ENCODE data around the gene RNF212. TPM values are rescaled to one million over a fixed set of nuclear protein-coding genes. Genes with fewer than 3 reads are reported as not detected.
"Not testable (repeated sequence)": the region's sequence is repeated elsewhere in the genome, so short reads cannot be mapped to it uniquely, and the experiment has no call there.

Gene RNF212
- total RNA-seq, 2 experiments from 2014 or later = 2.4 to 5.6 TPM

- ATAC-seq (no peak), DNase-seq (no peak)
- ChIA-PET CTCF (interaction anchor here (0.8 to 2.0 kb wide), 7 partner anchors 8 to 218 kb away, joined by 3 to 6 read pairs (median 4); no protein-coding TSS in a partner anchor), POLR2A (interaction anchor here (0.7 kb wide), 1 partner anchor 13 kb away, joined by 3 read pairs; no protein-coding TSS in a partner anchor)
- intact Hi-C loops (cut with DNase I, micrococcal nuclease) = no loop called here
- H3K27ac Mint-ChIP-seq = peak overlapping the region; percentile 7
- H3K27me3 Mint-ChIP-seq = peaks cover 2% of the 10 kb centered on the region
- H3K9me3 Mint-ChIP-seq (ENCODE audit: low read depth) = no peaks in the 10 kb centered on the region
- no peaks in the 10 kb centered on the region for H3K36me3 Mint-ChIP-seq (ENCODE audit: low read depth)
- H3K4me3 Mint-ChIP-seq = peak overlapping the region; percentile 62
- H3K4me1 Mint-ChIP-seq = peaks cover 18% of the 10 kb centered on the region
Measured at GRCh38 chr4:1137850-1138249, 24.5 kb upstream of the RNF212 start.

- Mint-ChIP-seq H3K27ac (peak overlapping the region; percentile 58), H3K36me3 (ENCODE audit: low read depth) (no peaks in the 10 kb centered on the region), H3K27me3 (peaks cover 2% of the 10 kb centered on the region), H3K4me3 (peak overlapping the region; percentile 62), H3K9me3 (ENCODE audit: low read depth) (no peaks in the 10 kb centered on the region), H3K4me1 (peaks cover 18% of the 10 kb centered on the region)
- ChIA-PET CTCF (interaction anchor here (0.7 to 2.0 kb wide), 11 partner anchors 8 to 219 kb away, joined by 3 to 7 read pairs (median 4); no protein-coding TSS in a partner anchor), POLR2A (interaction anchor here (0.7 kb wide), 1 partner anchor 13 kb away, joined by 3 read pairs; no protein-coding TSS in a partner anchor)
- intact Hi-C loops (cut with DNase I, micrococcal nuclease) = no loop called here
- peak; percentile 55 for ATAC-seq
- no peak for DNase-seq
Measured at GRCh38 chr4:1137063-1137776, 23.9 kb upstream of the RNF212 start.

GRCh38 chr4:1136048-1136447, 22.7 kb upstream of the RNF212 start:
- H3K4me3 Mint-ChIP-seq = no peak overlapping the region
- POLR2A ChIA-PET = no interaction called here
- no peaks in the 10 kb centered on the region for H3K36me3 Mint-ChIP-seq (ENCODE audit: low read depth)
- H3K9me3 Mint-ChIP-seq (ENCODE audit: low read depth) = no peaks in the 10 kb centered on the region
- H3K27me3 Mint-ChIP-seq = no peaks in the 10 kb centered on the region
- H3K27ac Mint-ChIP-seq = peak overlapping the region; percentile 23
- intact Hi-C loops (cut with DNase I, micrococcal nuclease) = no loop called here
- CTCF ChIA-PET = interaction anchor here (0.6 to 2.0 kb wide), 8 partner anchors 15 to 219 kb away, joined by 3 to 7 read pairs (median 4); partner anchors contain the start of gene MAEA
- H3K4me1 Mint-ChIP-seq = peaks cover 18% of the 10 kb centered on the region
- ATAC-seq (no peak), DNase-seq (no peak)

- H3K27me3 Mint-ChIP-seq = peaks cover 2% of the 10 kb centered on the region
- no peak overlapping the region for H3K4me3 Mint-ChIP-seq
- peaks cover 18% of the 10 kb centered on the region for H3K4me1 Mint-ChIP-seq
- ATAC-seq (no peak), DNase-seq (no peak)
- intact Hi-C loops (cut with DNase I, micrococcal nuclease) = loop anchor here in 1 of 2 experiments (5.0 kb wide), 1 partner anchor 154 kb away; the partner anchor contains the start of gene MAEA
- H3K36me3 Mint-ChIP-seq (ENCODE audit: low read depth) = no peaks in the 10 kb centered on the region
- H3K27ac Mint-ChIP-seq = no peak overlapping the region
- CTCF ChIA-PET = interaction anchor here (1.1 kb wide), 1 partner anchor 17 kb away, joined by 3 read pairs; no protein-coding TSS in a partner anchor
- POLR2A ChIA-PET = no interaction called here
- H3K9me3 Mint-ChIP-seq (ENCODE audit: low read depth) = no peaks in the 10 kb centered on the region
Measured at GRCh38 chr4:1133033-1133432, 19.7 kb upstream of the RNF212 start.

- no peak overlapping the region for H3K4me3 Mint-ChIP-seq
- peaks cover 2% of the 10 kb centered on the region for H3K27me3 Mint-ChIP-seq
- CTCF ChIA-PET = interaction anchor here (0.6 to 2.4 kb wide), 36 partner anchors 7 to 629 kb away, joined by 3 to 9 read pairs (median 4); partner anchors contain the start of genes MAEA and UVSSA
- ATAC-seq (peak; percentile 99), DNase-seq (peak; percentile 83)
- no peaks in the 10 kb centered on the region for H3K4me1 Mint-ChIP-seq
- H3K36me3 Mint-ChIP-seq (ENCODE audit: low read depth) = no peaks in the 10 kb centered on the region
- intact Hi-C loops (cut with DNase I, micrococcal nuclease) = loop anchor here (1.0 to 5.0 kb wide), 8 partner anchors 137 to 498 kb away; partner anchors contain the start of gene MAEA (in 1 of the 2)
- H3K9me3 Mint-ChIP-seq (ENCODE audit: low read depth) = no peaks in the 10 kb centered on the region
- POLR2A ChIA-PET = no interaction called here
- no peak overlapping the region for H3K27ac Mint-ChIP-seq
Measured at GRCh38 chr4:1130316-1131186, 17.2 kb upstream of the RNF212 start.

- Mint-ChIP-seq H3K4me1 (no peaks in the 10 kb centered on the region), H3K4me3 (no peak overlapping the region), H3K36me3 (ENCODE audit: low read depth) (no peaks in the 10 kb centered on the region), H3K27ac (no peak overlapping the region), H3K27me3 (peaks cover 2% of the 10 kb centered on the region), H3K9me3 (ENCODE audit: low read depth) (no peaks in the 10 kb centered on the region)
- CTCF ChIA-PET = no interaction called here
- POLR2A ChIA-PET = interaction anchor here (0.6 kb wide), 1 partner anchor 28 kb away, joined by 6 read pairs; no protein-coding TSS in a partner anchor
- ATAC-seq (no peak), DNase-seq (no peak)
- intact Hi-C loops (cut with DNase I, micrococcal nuclease) = no loop called here
Measured at GRCh38 chr4:1126506-1126905, 13.1 kb upstream of the RNF212 start.

GRCh38 chr4:1125466-1125865, 12.1 kb upstream of the RNF212 start:
- intact Hi-C loops (cut with DNase I, micrococcal nuclease); DNase-seq: not testable (repeated sequence)

GRCh38 chr4:1124818-1125217, 11.5 kb upstream of the RNF212 start:
- intact Hi-C loops (cut with DNase I, micrococcal nuclease) = no loop called here
- H3K9me3 Mint-ChIP-seq (ENCODE audit: low read depth) = no peaks in the 10 kb centered on the region
- no peak overlapping the region for H3K27ac Mint-ChIP-seq
- H3K27me3 Mint-ChIP-seq = peaks cover 2% of the 10 kb centered on the region
- no peak for ATAC-seq
- POLR2A ChIA-PET = no interaction called here
- no peak overlapping the region for H3K4me3 Mint-ChIP-seq
- no peaks in the 10 kb centered on the region for H3K4me1 Mint-ChIP-seq
- no peaks in the 10 kb centered on the region for H3K36me3 Mint-ChIP-seq (ENCODE audit: low read depth)
- DNase-seq = no peak
- CTCF ChIA-PET = no interaction called here

More at GRCh38 chr4:1125466-1125865, 12.1 kb upstream of the RNF212 start:
- H3K36me3 Mint-ChIP-seq (ENCODE audit: low read depth); H3K9me3 Mint-ChIP-seq (ENCODE audit: low read depth); H3K27ac Mint-ChIP-seq; H3K4me1 Mint-ChIP-seq; H3K4me3 Mint-ChIP-seq; POLR2A ChIA-PET; ATAC-seq; H3K27me3 Mint-ChIP-seq; CTCF ChIA-PET: not testable (repeated sequence)

GRCh38 chr4:1122505-1122904, 9.1 kb upstream of the RNF212 start:
- H3K4me3 Mint-ChIP-seq = no peak overlapping the region
- H3K27me3 Mint-ChIP-seq = no peaks in the 10 kb centered on the region
- ChIA-PET POLR2A (no interaction called here), CTCF (interaction anchor here (0.7 kb wide), 1 partner anchor 1036 kb away, joined by 3 read pairs; no protein-coding TSS in a partner anchor)
- H3K4me1 Mint-ChIP-seq = no peaks in the 10 kb centered on the region
- no peaks in the 10 kb centered on the region for H3K36me3 Mint-ChIP-seq (ENCODE audit: low read depth)
- H3K9me3 Mint-ChIP-seq (ENCODE audit: low read depth) = no peaks in the 10 kb centered on the region
- no peak for DNase-seq
- H3K27ac Mint-ChIP-seq = no peak overlapping the region
- no peak for ATAC-seq
- intact Hi-C loops (cut with DNase I, micrococcal nuclease) = no loop called here

GRCh38 chr4:1116838-1117237, 3.5 kb upstream of the RNF212 start:
- no peak for DNase-seq
- H3K4me1 Mint-ChIP-seq = no peaks in the 10 kb centered on the region
- ChIA-PET CTCF (interaction anchor here (1.3 to 1.5 kb wide), 2 partner anchors 14 to 20 kb away, joined by 3 to 5 read pairs; no protein-coding TSS in a partner anchor), POLR2A (no interaction called here)
- H3K36me3 Mint-ChIP-seq (ENCODE audit: low read depth) = no peaks in the 10 kb centered on the region
- ATAC-seq = no peak
- H3K4me3 Mint-ChIP-seq = no peak overlapping the region
- intact Hi-C loops (cut with DNase I, micrococcal nuclease) = no loop called here
- peaks cover 6% of the 10 kb centered on the region for H3K27me3 Mint-ChIP-seq
- H3K27ac Mint-ChIP-seq = no peak overlapping the region
- no peaks in the 10 kb centered on the region for H3K9me3 Mint-ChIP-seq (ENCODE audit: low read depth)

GRCh38 chr4:1115528-1116293, 2.3 kb upstream of the RNF212 start:
- H3K27ac Mint-ChIP-seq = no peak overlapping the region
- intact Hi-C loops (cut with DNase I, micrococcal nuclease) = no loop called here
- CTCF ChIA-PET = interaction anchor here (0.7 to 1.5 kb wide), 4 partner anchors 11 to 362 kb away, joined by 3 to 5 read pairs (median 3); no protein-coding TSS in a partner anchor
- peaks cover 14% of the 10 kb centered on the region for H3K27me3 Mint-ChIP-seq
- DNase-seq (no peak), ATAC-seq (no peak)
- no peak overlapping the region for H3K4me3 Mint-ChIP-seq
- POLR2A ChIA-PET = no interaction called here
- H3K4me1 Mint-ChIP-seq = no peaks in the 10 kb centered on the region
- no peaks in the 10 kb centered on the region for H3K36me3 Mint-ChIP-seq (ENCODE audit: low read depth)
- H3K9me3 Mint-ChIP-seq (ENCODE audit: low read depth) = no peaks in the 10 kb centered on the region
